ENCODE results near the gene ZFP62.

DNA sequence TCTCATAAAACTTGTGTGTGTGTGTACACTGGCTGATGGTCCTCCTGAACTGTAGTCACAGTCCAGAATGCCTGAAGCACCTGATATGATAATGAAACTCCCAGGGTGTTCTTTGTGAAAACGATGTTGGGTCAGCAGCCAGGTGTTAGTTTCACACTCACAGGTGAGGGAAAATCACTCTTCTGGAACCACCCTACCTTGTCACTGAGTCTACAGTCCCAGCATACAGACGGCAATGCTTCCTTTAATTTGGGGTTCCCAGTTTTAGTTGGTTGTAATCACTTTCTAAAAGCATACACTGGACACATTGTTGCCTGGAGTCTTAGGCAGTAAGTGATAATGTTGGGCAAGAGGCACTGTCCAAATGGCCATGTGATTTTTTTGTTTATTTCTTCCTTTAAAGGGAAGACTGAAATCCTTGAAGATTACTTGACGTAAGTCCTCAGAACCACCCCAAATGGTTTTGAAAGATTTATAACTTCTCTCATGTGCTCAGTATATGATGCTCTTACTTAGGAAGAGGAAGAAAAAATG, 40.2 kb downstream of the ZFP62 start:
- TF ChIP-seq EZH2 (IDR thresholded peaks at IDR 0.05) (no peak), RAD21 (IDR thresholded peaks at IDR 0.05; ENCODE audit: low read depth) (no peak), EZH2phosphoT487 (IDR thresholded peaks at IDR 0.05; ENCODE audit: borderline replicate concordance) (no peak), POLR2A (IDR thresholded peaks at IDR 0.05; ENCODE audit: borderline replicate concordance, extremely low read depth, insufficient read depth, insufficient read length) (no peak), POLR2AphosphoS5 (IDR thresholded peaks at IDR 0.05; ENCODE audit: low read depth, low read length) (no peak), CEBPB (IDR thresholded peaks at IDR 0.05; ENCODE audit: low read depth) (no peak), ZNF274 (IDR thresholded peaks at IDR 0.05; ENCODE audit: low read depth, low read length) (no peak)
- TF ChIP-seq, protein P1, sequence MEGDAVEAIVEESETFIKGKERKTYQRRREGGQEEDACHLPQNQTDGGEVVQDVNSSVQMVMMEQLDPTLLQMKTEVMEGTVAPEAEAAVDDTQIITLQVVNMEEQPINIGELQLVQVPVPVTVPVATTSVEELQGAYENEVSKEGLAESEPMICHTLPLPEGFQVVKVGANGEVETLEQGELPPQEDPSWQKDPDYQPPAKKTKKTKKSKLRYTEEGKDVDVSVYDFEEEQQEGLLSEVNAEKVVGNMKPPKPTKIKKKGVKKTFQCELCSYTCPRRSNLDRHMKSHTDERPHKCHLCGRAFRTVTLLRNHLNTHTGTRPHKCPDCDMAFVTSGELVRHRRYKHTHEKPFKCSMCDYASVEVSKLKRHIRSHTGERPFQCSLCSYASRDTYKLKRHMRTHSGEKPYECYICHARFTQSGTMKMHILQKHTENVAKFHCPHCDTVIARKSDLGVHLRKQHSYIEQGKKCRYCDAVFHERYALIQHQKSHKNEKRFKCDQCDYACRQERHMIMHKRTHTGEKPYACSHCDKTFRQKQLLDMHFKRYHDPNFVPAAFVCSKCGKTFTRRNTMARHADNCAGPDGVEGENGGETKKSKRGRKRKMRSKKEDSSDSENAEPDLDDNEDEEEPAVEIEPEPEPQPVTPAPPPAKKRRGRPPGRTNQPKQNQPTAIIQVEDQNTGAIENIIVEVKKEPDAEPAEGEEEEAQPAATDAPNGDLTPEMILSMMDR (IDR thresholded peaks at IDR 0.05 in 2 of 3, conservative IDR thresholded peaks at IDR 0.05 in 1 of 3; ENCODE audit: borderline replicate concordance in 1 of 3, insufficient read depth in 1 of 3, low read depth in 2 of 3, low read length in 2 of 3), result no peak
- TF ChIP-seq, protein P2, sequence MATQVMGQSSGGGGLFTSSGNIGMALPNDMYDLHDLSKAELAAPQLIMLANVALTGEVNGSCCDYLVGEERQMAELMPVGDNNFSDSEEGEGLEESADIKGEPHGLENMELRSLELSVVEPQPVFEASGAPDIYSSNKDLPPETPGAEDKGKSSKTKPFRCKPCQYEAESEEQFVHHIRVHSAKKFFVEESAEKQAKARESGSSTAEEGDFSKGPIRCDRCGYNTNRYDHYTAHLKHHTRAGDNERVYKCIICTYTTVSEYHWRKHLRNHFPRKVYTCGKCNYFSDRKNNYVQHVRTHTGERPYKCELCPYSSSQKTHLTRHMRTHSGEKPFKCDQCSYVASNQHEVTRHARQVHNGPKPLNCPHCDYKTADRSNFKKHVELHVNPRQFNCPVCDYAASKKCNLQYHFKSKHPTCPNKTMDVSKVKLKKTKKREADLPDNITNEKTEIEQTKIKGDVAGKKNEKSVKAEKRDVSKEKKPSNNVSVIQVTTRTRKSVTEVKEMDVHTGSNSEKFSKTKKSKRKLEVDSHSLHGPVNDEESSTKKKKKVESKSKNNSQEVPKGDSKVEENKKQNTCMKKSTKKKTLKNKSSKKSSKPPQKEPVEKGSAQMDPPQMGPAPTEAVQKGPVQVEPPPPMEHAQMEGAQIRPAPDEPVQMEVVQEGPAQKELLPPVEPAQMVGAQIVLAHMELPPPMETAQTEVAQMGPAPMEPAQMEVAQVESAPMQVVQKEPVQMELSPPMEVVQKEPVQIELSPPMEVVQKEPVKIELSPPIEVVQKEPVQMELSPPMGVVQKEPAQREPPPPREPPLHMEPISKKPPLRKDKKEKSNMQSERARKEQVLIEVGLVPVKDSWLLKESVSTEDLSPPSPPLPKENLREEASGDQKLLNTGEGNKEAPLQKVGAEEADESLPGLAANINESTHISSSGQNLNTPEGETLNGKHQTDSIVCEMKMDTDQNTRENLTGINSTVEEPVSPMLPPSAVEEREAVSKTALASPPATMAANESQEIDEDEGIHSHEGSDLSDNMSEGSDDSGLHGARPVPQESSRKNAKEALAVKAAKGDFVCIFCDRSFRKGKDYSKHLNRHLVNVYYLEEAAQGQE (IDR thresholded peaks at IDR 0.05; ENCODE audit: low read depth), result no peak
